Caco-2 (cell line): Measurements from ENCODE around the gene DDAH2. TPM values are rescaled to one million over a fixed set of nuclear protein-coding genes. Genes with fewer than 3 reads are reported as not detected.

Experiments
- BruUV-seq: library from RNA; stranded (reverse); fragments of 400-500 nt; replicated peaks from 2 replicates; lab custom pipeline; 2021; lab: Mats Ljungman, UMichigan
- CTCF ChIA-PET: fragments of 300-600 bp; sonication (Branson Sonifier 250); formaldehyde crosslinking; loops from one replicate; lab custom pipeline; 2022; ENCODE audit warnings: antibody characterized with exemption; lab: Charles Lee
- POLR2A ChIA-PET: fragments of 300-600 bp; sonication (Branson Sonifier 250); formaldehyde crosslinking; loops from one replicate; lab custom pipeline; 2022; ENCODE audit warnings: antibody characterized with exemption; lab: Charles Lee
- DNase-seq, 2 experiments: peaks; one replicate each; pipeline versions ENCODE4 v3.0.0 to v3.0.0-alpha.2; 2020 to 2022
- H3K27me3 ChIP-seq: replicated peaks from 2 replicates; pipeline ENCODE4 v1.6.0; 2011; ENCODE audit warnings: low read length; ENCODE audit not compliant: control insufficient read depth, insufficient read depth
- H3K36me3 ChIP-seq: 2 replicates; pipeline ENCODE4 v1.5.1; 2011; ENCODE audit warnings: low read length; ENCODE audit not compliant: control insufficient read depth, insufficient read depth
- H3K4me1 ChIP-seq: fragments of 250-450 bp; sonication (Bioruptor Pico); 2 replicates; pipeline ENCODE4 v1.5.1; 2020; ENCODE audit warnings: mild to moderate bottlenecking
- H3K4me3 ChIP-seq: 2 replicates; pipeline ENCODE4 v1.5.1; 2011; ENCODE audit warnings: low read depth, mild to moderate bottlenecking, control low read depth, low read length
- H3K9me3 ChIP-seq: fragments of 250-450 bp; sonication (Bioruptor Pico); 2 replicates; pipeline ENCODE4 v1.5.1; 2020; ENCODE audit warnings: mild to moderate bottlenecking, moderate library complexity
- H3K27ac Mint-ChIP-seq: one replicate; pipeline ENCODE4 v1.8.0; 2022; ENCODE audit warnings: mixed read lengths; ENCODE audit not compliant: unreplicated experiment
- H3K27me3 Mint-ChIP-seq: one replicate; pipeline ENCODE4 v1.8.0; 2022; ENCODE audit warnings: mixed read lengths; ENCODE audit not compliant: insufficient read depth, unreplicated experiment
- H3K36me3 Mint-ChIP-seq: one replicate; pipeline ENCODE4 v1.8.0; 2022; ENCODE audit warnings: mild to moderate bottlenecking, mixed read lengths; ENCODE audit not compliant: insufficient read depth, unreplicated experiment
- H3K4me1 Mint-ChIP-seq: one replicate; pipeline ENCODE4 v1.8.0; 2022; ENCODE audit warnings: low read depth, mixed read lengths; ENCODE audit not compliant: unreplicated experiment
- H3K4me3 Mint-ChIP-seq: one replicate; pipeline ENCODE4 v1.8.0; 2022; ENCODE audit warnings: mild to moderate bottlenecking, moderate library complexity, mixed read lengths; ENCODE audit not compliant: unreplicated experiment
- H3K9me3 Mint-ChIP-seq: one replicate; pipeline ENCODE4 v1.8.0; 2022; ENCODE audit warnings: mixed read lengths; ENCODE audit not compliant: unreplicated experiment
- intact Hi-C: fragments of 100-400 bp; cut with micrococcal nuclease; formaldehyde crosslinking; loops from one replicate; pipeline ENCODE4 v1.10.0; 2022; ENCODE audit not compliant: unreplicated experiment
- total RNA-seq: library from RNA; stranded (reverse); gene quantifications from 2 replicates; pipeline ENCODE4 v1.2.3, GENCODE V29; 2022
- TF ChIP-seq, protein P1 (sequence below), 2 experiments: fragments of 200-600 bp in 1 of 2; IDR thresholded peaks; 1 replicate in 1 of 2; 2 replicates in 1 of 2; pipeline versions ENCODE4 v1.5.1 to v1.8.0; 2011 to 2022; ENCODE audit warnings: antibody characterized with exemption in 1 of 2, control low read depth in 1 of 2, inconsistent platforms in 1 of 2, low read depth in 1 of 2, low read length in 1 of 2, mild to moderate bottlenecking in 1 of 2, moderate library complexity in 1 of 2; ENCODE audit not compliant: insufficient read depth in 1 of 2, severe bottlenecking in 1 of 2, unreplicated experiment in 1 of 2

The DDAH2 gene
- total RNA-seq, 1 experiment from 2014 or later, result 82.4 TPM

- Histone ChIP-seq H3K4me1 (peaks cover 34% of the 10 kb centered on the region), H3K27me3 (no peaks in the 10 kb centered on the region), H3K9me3 (no peaks in the 10 kb centered on the region), H3K4me3 (no peak overlapping the region), H3K36me3 (peaks cover 6% of the 10 kb centered on the region)
- Mint-ChIP-seq H3K36me3 (peaks cover 46% of the 10 kb centered on the region), H3K4me3 (peak overlapping the region; percentile 74), H3K27ac (peak overlapping the region; percentile 94), H3K4me1 (peaks cover 23% of the 10 kb centered on the region), H3K9me3 (no peaks in the 10 kb centered on the region), H3K27me3 (no peaks in the 10 kb centered on the region)
- TSS peak; percentile 65 for BruUV-seq
- DNase-seq, result no peak
- CTCF ChIA-PET, result interaction anchor here (0.9 to 1.3 kb wide), 4 partner anchors 8 to 125 kb away, joined by 3 to 4 read pairs (median 4); partner anchors contain the start of genes DDAH2, HSPA1A, HSPA1L and LY6G5C
- intact Hi-C loops, result no loop called here
- TF ChIP-seq, protein P1, sequence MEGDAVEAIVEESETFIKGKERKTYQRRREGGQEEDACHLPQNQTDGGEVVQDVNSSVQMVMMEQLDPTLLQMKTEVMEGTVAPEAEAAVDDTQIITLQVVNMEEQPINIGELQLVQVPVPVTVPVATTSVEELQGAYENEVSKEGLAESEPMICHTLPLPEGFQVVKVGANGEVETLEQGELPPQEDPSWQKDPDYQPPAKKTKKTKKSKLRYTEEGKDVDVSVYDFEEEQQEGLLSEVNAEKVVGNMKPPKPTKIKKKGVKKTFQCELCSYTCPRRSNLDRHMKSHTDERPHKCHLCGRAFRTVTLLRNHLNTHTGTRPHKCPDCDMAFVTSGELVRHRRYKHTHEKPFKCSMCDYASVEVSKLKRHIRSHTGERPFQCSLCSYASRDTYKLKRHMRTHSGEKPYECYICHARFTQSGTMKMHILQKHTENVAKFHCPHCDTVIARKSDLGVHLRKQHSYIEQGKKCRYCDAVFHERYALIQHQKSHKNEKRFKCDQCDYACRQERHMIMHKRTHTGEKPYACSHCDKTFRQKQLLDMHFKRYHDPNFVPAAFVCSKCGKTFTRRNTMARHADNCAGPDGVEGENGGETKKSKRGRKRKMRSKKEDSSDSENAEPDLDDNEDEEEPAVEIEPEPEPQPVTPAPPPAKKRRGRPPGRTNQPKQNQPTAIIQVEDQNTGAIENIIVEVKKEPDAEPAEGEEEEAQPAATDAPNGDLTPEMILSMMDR (IDR thresholded peaks at IDR 0.05; ENCODE audit: insufficient read depth in 1 of 2, low read depth in 1 of 2, low read length in 1 of 2, severe bottlenecking in 1 of 2, unreplicated experiment in 1 of 2), result peak; percentile 16 to 19
- POLR2A ChIA-PET, result interaction anchor here (0.6 to 1.7 kb wide), 6 partner anchors 24 to 173 kb away, joined by 3 to 5 read pairs (median 4); partner anchors contain the start of genes C6orf47, MSH5 and NEU1
These were observed 39.6 kb downstream of the DDAH2 start for GRCh38 chr6:31689249-31690110.

GRCh38 chr6:31687860-31688693 is 41.0 kb downstream of the DDAH2 start:
- no peak for DNase-seq
- BruUV-seq, result no TSS peak
- H3K9me3 ChIP-seq, result no peaks in the 10 kb centered on the region
- H3K4me1 ChIP-seq, result peaks cover 45% of the 10 kb centered on the region
- peaks cover 5% of the 10 kb centered on the region; the same call in 1 of the 2 replicates for H3K36me3 ChIP-seq
- H3K27me3 ChIP-seq, result no peaks in the 10 kb centered on the region
- Mint-ChIP-seq H3K4me3 (no peak overlapping the region), H3K9me3 (no peaks in the 10 kb centered on the region), H3K27me3 (no peaks in the 10 kb centered on the region), H3K27ac (peak overlapping the region; percentile 94), H3K36me3 (peaks cover 45% of the 10 kb centered on the region), H3K4me1 (peaks cover 28% of the 10 kb centered on the region)
- TF ChIP-seq, protein P1 (IDR thresholded peaks at IDR 0.05; ENCODE audit: insufficient read depth in 1 of 2, low read depth in 1 of 2, low read length in 1 of 2, severe bottlenecking in 1 of 2, unreplicated experiment in 1 of 2), result no peak
- intact Hi-C loops, result no loop called here
- no peak overlapping the region for H3K4me3 ChIP-seq
- ChIA-PET POLR2A (interaction anchor here (0.7 kb wide), 1 partner anchor 15 kb away, joined by 3 read pairs; the partner anchor contains the start of gene ABHD16A), CTCF (no interaction called here)

- POLR2A ChIA-PET, result interaction anchor here (0.7 kb wide), 1 partner anchor 16 kb away, joined by 3 read pairs; the partner anchor contains the start of gene ABHD16A
- Histone ChIP-seq H3K9me3 (no peaks in the 10 kb centered on the region), H3K4me3 (no peak overlapping the region), H3K36me3 (peaks cover 5% of the 10 kb centered on the region; the same call in 1 of the 2 replicates), H3K27me3 (no peaks in the 10 kb centered on the region), H3K4me1 (peaks cover 46% of the 10 kb centered on the region)
- Mint-ChIP-seq H3K4me1 (peaks cover 30% of the 10 kb centered on the region), H3K4me3 (no peak overlapping the region), H3K27me3 (no peaks in the 10 kb centered on the region), H3K9me3 (no peaks in the 10 kb centered on the region), H3K36me3 (peaks cover 49% of the 10 kb centered on the region), H3K27ac (no peak overlapping the region)
- CTCF ChIA-PET, result no interaction called here
- intact Hi-C loops, result no loop called here
- DNase-seq, result no peak
- TF ChIP-seq, protein P1 (IDR thresholded peaks at IDR 0.05; ENCODE audit: insufficient read depth in 1 of 2, low read depth in 1 of 2, low read length in 1 of 2, severe bottlenecking in 1 of 2, unreplicated experiment in 1 of 2), result no peak
- BruUV-seq, result no TSS peak
These were observed 41.8 kb downstream of the DDAH2 start for GRCh38 chr6:31687321-31687720.
